HTERT RPE-1 (cell line): Measurements from ENCODE around the gene PNO1.
"Not testable (repeated sequence)": the region's sequence is repeated elsewhere in the genome, so short reads cannot be mapped to it uniquely, and the experiment has no call there.

Source experiments
- in situ Hi-C: fragments of 300-500 bp; cut with MboI; formaldehyde crosslinking; loops from 4 replicates; pipeline ENCODE4 v1.14.3; 2020; ENCODE audit warnings: low sequenced_read_pairs

The PNO1 gene

GRCh38 chr2:68156419-68156818 is 1.3 kb upstream of the PNO1 start:
- in situ Hi-C loops, result no loop called here

- in situ Hi-C loops, result no loop called here
Observed at GRCh38 chr2:68157002-68157401, 686 bp upstream of the PNO1 start.

GRCh38 chr2:68158134-68158447 is 403 bp downstream of the PNO1 start:
- in situ Hi-C loops, result no loop called here

- in situ Hi-C loops, result no loop called here
Observed at GRCh38 chr2:68163641-68164040, 6.0 kb downstream of the PNO1 start.

- in situ Hi-C loops, result no loop called here
Observed at GRCh38 chr2:68167186-68167585, 9.5 kb downstream of the PNO1 start.

- in situ Hi-C loops, result no loop called here
Observed at GRCh38 chr2:68169308-68169707, 11.6 kb downstream of the PNO1 start.

GRCh38 chr2:68171146-68171545 is 13.5 kb downstream of the PNO1 start:
- in situ Hi-C loops, result no loop called here

GRCh38 chr2:68171684-68172083 is 14.0 kb downstream of the PNO1 start:
- in situ Hi-C loops, result no loop called here

- in situ Hi-C loops, result no loop called here
Observed at GRCh38 chr2:68172521-68172920, 14.8 kb downstream of the PNO1 start.

GRCh38 chr2:68172990-68173700 is 15.5 kb downstream of the PNO1 start:
- in situ Hi-C loops, result no loop called here

GRCh38 chr2:68175210-68175609 is 17.5 kb downstream of the PNO1 start:
- in situ Hi-C loops, result not testable (repeated sequence)

GRCh38 chr2:68176657-68177056 is 19.0 kb downstream of the PNO1 start:
- in situ Hi-C loops, result no loop called here

GRCh38 chr2:68177541-68177940 is 19.9 kb downstream of the PNO1 start:
- in situ Hi-C loops, result no loop called here

GRCh38 chr2:68178432-68178831 is 20.7 kb downstream of the PNO1 start:
- in situ Hi-C loops, result no loop called here

GRCh38 chr2:68178954-68179627 is 21.4 kb downstream of the PNO1 start:
- in situ Hi-C loops, result no loop called here

GRCh38 chr2:68182902-68183301 is 25.2 kb downstream of the PNO1 start:
- in situ Hi-C loops, result no loop called here

GRCh38 chr2:68185541-68186164 is 28.0 kb downstream of the PNO1 start:
- in situ Hi-C loops, result no loop called here

GRCh38 chr2:68187329-68187728 is 29.6 kb downstream of the PNO1 start:
- in situ Hi-C loops, result no loop called here

- in situ Hi-C loops, result no loop called here
Observed at GRCh38 chr2:68188831-68189230, 31.1 kb downstream of the PNO1 start.

GRCh38 chr2:68189991-68190784 is 32.5 kb downstream of the PNO1 start:
- in situ Hi-C loops, result no loop called here

GRCh38 chr2:68190991-68191731 is 33.5 kb downstream of the PNO1 start:
- in situ Hi-C loops, result no loop called here
